Hepatocyte (in vitro differentiated cells): ENCODE measurements around the gene B4GALT7.

Experiments
- EZH2phosphoT487 ChIP-seq: fragments of 200-600 bp; sonication (generic); IDR thresholded peaks from one replicate; pipeline ENCODE4 v1.6.1; 2018; ENCODE audit warnings: antibody characterized with exemption, mild to moderate bottlenecking, low read depth, moderate library complexity; ENCODE audit not compliant: unreplicated experiment, severe bottlenecking
- TF ChIP-seq, protein P1 (sequence below): fragments of 200-600 bp; sonication (generic); IDR thresholded peaks from 2 replicates; pipeline ENCODE4 v1.5.1; 2016; ENCODE audit warnings: antibody characterized with exemption, mild to moderate bottlenecking; ENCODE audit not compliant: poor library complexity

DNA sequence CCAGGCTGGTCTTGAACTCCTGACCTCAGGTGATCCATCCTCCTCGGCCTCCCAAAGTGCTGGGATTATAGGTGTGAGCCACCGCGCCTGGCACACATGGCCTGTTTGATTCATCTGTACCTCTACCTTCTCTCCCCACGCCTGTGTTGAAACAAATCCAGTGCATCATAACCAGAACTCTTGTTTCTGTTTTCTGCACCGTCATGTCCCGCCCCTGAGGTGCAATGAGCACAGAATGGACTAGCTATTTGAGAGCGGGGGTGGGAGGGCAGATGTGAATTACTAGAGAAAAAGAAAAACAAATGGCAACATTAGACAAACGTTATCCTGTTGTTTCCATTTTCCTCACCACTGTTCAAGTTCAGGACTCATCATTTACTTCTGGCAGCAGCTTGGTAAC lies 34.9 kb upstream of the B4GALT7 start:
- TF ChIP-seq, protein P1, sequence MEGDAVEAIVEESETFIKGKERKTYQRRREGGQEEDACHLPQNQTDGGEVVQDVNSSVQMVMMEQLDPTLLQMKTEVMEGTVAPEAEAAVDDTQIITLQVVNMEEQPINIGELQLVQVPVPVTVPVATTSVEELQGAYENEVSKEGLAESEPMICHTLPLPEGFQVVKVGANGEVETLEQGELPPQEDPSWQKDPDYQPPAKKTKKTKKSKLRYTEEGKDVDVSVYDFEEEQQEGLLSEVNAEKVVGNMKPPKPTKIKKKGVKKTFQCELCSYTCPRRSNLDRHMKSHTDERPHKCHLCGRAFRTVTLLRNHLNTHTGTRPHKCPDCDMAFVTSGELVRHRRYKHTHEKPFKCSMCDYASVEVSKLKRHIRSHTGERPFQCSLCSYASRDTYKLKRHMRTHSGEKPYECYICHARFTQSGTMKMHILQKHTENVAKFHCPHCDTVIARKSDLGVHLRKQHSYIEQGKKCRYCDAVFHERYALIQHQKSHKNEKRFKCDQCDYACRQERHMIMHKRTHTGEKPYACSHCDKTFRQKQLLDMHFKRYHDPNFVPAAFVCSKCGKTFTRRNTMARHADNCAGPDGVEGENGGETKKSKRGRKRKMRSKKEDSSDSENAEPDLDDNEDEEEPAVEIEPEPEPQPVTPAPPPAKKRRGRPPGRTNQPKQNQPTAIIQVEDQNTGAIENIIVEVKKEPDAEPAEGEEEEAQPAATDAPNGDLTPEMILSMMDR = no peak
- no peak for TF ChIP-seq EZH2phosphoT487
